Right lobe of liver (tissue), 4 donors: Measurements from ENCODE around the gene RNF13.

ENCODE experiments used
- POLR2A ChIP-seq: fragments of 450-650 bp; IDR thresholded peaks from one replicate; pipeline ENCODE4 v1.6.1; 2017; ENCODE audit warnings: antibody characterized with exemption, mild to moderate bottlenecking
- TF ChIP-seq, protein P1 (sequence below), 4 donors: fragments of 200-600 bp in 3 of 4; fragments of 450-650 bp in 1 of 4; IDR thresholded peaks; one replicate each; pipeline versions ENCODE4 v1.5.1 to v1.8.0; 2016 to 2022; ENCODE audit warnings: antibody characterized with exemption in 4 of 4, mild to moderate bottlenecking in 2 of 4
- donor health status: DM: no; HTN: no; CAD: no.
- donor health status: DM: no; HTN: no; CAD: no.
- donor health status: DM: no; HTN: yes; CAD: no.

DNA sequence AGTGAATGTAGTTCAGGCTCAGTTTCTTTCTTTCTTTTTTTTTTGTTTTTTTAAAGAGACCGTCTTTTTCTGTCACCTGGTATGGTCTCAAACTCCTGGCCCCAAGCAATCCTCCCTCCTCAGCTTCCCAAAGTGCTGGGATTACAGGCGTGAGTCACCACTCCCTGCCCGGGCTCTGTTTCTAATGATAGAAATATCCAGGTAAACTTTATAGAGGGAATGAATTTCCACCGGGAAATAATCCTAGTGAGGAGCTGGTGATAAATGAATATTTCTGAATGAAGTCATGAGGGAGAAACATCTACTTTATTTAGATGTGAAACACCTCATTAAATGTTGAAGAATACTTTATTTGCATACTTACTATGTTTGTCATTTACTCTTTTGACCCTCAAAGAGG is 7.2 kb downstream of the RNF13 start:
- no peak for TF ChIP-seq POLR2A
- TF ChIP-seq, protein P1, sequence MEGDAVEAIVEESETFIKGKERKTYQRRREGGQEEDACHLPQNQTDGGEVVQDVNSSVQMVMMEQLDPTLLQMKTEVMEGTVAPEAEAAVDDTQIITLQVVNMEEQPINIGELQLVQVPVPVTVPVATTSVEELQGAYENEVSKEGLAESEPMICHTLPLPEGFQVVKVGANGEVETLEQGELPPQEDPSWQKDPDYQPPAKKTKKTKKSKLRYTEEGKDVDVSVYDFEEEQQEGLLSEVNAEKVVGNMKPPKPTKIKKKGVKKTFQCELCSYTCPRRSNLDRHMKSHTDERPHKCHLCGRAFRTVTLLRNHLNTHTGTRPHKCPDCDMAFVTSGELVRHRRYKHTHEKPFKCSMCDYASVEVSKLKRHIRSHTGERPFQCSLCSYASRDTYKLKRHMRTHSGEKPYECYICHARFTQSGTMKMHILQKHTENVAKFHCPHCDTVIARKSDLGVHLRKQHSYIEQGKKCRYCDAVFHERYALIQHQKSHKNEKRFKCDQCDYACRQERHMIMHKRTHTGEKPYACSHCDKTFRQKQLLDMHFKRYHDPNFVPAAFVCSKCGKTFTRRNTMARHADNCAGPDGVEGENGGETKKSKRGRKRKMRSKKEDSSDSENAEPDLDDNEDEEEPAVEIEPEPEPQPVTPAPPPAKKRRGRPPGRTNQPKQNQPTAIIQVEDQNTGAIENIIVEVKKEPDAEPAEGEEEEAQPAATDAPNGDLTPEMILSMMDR (IDR thresholded peaks at IDR 0.05): no peak
